Measurements from ENCODE around the gene ZACN.

- TF ChIP-seq, protein P1, sequence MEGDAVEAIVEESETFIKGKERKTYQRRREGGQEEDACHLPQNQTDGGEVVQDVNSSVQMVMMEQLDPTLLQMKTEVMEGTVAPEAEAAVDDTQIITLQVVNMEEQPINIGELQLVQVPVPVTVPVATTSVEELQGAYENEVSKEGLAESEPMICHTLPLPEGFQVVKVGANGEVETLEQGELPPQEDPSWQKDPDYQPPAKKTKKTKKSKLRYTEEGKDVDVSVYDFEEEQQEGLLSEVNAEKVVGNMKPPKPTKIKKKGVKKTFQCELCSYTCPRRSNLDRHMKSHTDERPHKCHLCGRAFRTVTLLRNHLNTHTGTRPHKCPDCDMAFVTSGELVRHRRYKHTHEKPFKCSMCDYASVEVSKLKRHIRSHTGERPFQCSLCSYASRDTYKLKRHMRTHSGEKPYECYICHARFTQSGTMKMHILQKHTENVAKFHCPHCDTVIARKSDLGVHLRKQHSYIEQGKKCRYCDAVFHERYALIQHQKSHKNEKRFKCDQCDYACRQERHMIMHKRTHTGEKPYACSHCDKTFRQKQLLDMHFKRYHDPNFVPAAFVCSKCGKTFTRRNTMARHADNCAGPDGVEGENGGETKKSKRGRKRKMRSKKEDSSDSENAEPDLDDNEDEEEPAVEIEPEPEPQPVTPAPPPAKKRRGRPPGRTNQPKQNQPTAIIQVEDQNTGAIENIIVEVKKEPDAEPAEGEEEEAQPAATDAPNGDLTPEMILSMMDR (IDR thresholded peaks at IDR 0.05), result no peak
- TF ChIP-seq POLR2A (IDR thresholded peaks at IDR 0.05), result peak in 1 of 2 donors; percentile 37
- peak; percentile 88 to 97 for TF ChIP-seq POLR2AphosphoS5 (IDR thresholded peaks at IDR 0.05; ENCODE audit: insufficient read depth in 1 of 2, low read depth in 1 of 2)
These were observed 24.5 kb downstream of the ZACN start, which contains the start of gene EXOC7 for GRCh38 chr17:76103274-76104139.

Data from vagina (tissue), 2 donors.